Superior temporal gyrus (tissue), 1 donor: ENCODE measurements around the gene PLCB4.
"Not testable (repeated sequence)": the region's sequence is repeated elsewhere in the genome, so short reads cannot be mapped to it uniquely, and the experiment has no call there.

Source experiments
- DNase-seq: peaks from one replicate; pipeline ENCODE4 v3.0.0-alpha.2; 2016; ENCODE audit errors: extremely low spot score

Gene PLCB4

DNA sequence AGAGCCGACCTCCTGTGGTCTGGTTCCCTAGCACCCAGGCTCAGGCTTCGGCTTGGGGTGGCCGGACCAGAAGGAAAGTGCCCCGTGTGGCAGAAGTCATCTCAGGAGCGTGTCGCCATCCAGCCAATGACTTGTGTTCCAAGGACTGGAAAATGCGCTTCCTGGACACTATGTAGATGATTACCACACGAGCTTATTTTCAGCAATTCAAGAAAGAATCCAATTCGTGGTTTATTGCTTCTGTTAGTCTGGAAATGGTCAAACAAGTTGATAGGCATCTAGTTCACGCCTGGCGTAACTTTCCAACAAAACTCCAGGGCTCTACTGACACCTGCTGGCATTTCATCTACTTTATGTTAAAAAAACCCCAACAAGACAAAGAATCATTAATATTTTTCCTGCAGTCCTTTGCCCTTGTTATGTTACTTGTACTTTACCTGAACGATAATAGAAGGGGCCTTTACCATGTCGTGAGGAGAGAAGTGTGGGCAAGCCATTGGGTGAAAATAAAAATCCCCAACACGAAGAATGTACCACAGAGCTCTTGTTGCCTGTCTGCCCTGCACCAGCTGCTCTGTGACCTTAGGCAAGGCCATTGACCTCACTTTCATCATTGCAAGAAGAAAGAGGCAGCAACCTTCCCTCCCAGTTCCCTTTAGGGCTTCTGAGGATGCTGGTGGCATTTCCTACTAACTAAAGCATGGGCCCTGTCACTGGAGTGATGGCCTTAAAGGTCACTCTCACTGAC, 290.8 kb downstream of the PLCB4 start:
- peak; percentile 78 for DNase-seq

DNA sequence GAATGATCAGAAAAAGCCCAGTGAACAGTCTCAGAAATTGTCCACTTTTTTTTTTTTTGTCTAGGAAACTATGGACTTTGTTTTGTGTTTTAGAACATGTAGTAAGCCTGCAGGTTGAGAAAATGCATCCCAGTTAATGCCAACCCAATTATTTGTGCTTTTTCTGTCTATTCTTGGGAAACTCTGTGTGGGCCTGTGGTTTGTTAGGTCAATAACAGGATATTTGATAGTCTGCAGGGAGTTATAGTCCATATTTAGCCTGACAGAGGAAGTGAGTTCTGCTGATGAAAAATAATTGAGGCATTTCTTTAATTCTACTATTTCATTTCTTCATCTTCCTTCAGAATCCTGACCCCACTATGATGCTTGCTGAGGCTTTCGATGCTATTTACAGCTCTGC, 291.5 kb downstream of the PLCB4 start:
- no peak for DNase-seq

DNA sequence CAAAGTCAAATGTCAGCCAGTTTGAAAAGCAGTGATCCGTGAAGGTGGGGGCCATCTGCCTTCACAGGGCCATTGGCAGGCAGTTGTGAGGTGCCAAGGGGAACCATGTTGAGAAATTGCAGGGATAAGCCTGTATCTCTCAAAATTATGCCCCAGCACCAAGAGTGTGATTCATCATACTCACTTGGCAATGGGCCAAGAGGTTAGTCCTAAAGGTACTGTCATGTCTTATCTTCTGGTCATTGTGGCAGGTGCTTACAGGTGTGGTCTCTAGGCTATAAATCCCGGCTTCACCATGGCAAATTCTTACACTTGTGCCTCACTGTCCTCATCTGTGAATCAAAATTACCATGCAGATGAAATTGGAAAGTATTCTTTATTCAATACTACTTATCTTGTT, 294.8 kb downstream of the PLCB4 start:
- no peak for DNase-seq

DNA sequence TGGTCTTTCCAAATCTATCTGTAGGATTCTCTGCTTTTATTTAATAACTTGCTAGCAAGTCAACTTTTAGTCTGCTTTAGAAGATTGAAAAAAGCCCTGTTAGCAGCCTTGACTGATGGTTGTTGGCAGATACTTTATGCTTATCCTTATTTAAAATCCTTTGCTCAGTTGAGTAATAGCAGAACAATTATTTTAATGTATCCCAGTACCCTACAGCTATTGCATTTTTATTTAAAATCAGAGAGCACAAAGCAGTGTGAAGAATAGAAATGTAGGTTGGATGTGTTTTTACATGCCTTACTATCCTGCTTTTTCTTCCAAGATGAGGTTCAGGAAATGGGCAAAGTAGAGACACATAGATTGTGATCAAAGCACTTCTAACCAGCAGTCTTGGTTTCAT, 298.4 kb downstream of the PLCB4 start:
- DNase-seq: no peak

GRCh38 chr20:9367746-9368145, 298.9 kb downstream of the PLCB4 start:
- no peak for DNase-seq

DNA sequence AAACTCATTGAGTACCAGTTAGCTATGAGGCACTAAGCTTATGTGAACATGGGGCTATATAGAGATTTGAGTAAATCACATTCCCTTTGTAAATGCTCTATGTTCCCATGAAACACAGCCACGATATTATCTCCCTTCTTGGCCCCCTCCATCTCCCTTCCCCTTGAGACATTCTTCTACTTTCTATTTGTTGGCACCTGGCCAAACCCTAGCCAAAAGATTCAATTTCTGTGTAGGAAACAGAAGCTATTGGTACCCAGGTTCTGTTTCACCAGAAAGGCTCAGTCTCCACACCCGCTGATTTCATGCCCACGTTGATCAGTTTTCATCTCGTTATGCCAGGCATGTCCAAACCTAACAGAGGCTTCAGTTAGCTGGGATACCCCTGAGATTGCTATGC, 300.0 kb downstream of the PLCB4 start:
- no peak for DNase-seq

DNA sequence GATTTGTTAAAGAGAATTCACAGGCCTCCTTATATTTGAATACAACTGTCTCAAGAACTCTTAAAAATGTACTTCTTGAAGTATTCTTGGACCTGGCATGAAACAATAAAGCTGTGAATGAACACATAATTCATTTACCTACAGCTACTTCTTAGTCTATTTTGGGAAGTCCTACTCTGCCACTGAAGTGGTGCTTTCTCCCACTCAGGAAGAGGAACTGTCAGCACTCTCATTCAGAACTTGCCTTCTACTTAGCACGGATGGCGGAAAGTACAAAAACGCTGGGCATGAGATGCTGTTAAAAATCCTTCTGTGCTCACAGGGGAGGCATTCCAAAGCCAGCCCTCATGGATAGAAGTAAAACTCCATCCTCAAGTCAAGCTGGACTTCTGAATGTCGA, 300.7 kb downstream of the PLCB4 start:
- DNase-seq: no peak

DNA sequence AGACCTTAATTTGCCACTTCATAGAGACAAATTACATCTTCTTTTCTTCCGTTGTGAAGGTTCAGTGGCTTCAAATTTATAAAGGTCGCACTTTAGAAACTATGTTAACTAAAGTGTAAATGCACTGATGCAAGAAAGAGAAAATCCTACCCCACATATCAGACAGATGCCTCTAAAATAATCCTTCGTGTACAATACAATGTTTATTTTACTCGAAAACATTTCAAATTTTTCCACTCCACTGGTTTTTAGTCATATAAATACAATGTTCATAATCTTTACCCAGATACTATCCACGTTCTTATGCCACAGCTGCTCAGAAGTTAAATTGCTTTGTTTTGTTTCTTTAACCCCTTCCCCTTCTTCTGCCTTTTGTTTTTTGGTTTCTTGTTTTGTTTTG, 305.2 kb downstream of the PLCB4 start:
- no peak for DNase-seq

GRCh38 chr20:9374480-9374879, 305.6 kb downstream of the PLCB4 start:
- no peak for DNase-seq

DNA sequence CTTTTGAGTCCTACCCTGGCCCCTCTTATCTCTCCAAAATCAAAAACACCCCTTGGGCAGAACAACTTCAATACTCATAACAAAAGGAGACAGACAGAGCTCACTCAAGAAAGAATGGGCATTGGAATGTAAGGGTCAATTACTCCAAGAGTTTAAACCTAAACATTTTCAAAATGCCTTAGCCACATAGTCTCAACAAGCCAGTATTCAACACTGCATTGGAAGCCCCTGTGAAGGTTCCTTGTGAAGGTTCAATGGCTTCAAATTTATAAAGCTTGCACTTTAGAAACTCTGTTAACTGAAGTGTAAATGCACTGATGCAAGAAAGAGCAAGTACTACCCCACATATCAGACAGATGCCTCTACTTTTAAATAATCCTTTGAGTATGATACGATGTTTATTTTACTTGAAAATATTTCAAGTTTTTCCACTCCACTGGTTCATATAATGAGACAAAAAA, 306.4 kb downstream of the PLCB4 start:
- no peak for DNase-seq

DNA sequence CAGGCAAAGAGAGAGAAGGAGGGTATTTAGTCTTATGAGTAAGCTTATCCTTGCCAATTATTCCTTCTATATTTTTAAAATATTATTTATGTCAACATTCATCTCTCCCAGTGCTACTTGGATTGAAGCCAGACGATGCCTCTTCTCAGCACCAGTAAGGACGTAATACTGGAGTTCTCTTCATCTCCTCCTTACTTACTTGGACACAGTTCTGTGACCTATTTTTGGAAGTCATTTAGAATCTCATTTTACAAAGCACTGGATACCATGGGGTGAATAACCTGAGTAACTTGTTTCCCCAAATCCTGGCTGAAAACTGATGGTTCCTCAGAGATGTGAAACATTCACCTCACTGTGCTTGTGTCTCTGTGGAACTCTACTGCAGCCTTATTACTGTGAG, 308.1 kb downstream of the PLCB4 start:
- no peak for DNase-seq

GRCh38 chr20:9385345-9386310, 316.7 kb downstream of the PLCB4 start:
- not testable (repeated sequence) for DNase-seq

DNA sequence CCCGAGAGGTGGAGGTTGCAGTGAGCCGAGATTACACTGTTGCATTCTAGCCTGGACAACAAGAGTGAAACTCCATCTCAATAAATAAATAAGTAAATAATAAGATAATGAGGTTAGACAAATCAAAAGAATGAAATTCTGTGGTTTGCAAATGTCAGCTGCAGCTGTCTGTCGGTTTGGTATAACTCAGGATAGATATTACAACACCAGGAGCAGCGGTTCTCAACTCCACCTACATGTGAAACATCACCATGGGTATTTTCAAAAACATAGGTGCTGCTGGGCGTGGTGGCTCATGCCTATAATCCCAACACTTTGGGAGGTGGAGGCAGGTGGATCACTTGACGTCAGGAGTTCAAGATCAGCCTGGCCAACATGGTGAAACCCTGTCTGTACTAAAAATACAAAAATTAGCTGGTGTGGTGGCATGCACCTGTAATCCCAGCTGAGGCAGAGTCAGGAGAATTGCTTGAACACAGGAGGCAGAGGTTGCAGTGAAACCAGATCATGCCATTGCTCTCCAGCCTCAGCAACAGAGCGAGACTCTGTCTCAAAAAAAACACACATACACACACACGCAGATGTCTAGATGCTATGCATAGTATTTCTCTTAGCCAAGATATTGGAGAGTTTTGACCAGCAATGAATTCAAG, 319.4 kb downstream of the PLCB4 start:
- no peak for DNase-seq

DNA sequence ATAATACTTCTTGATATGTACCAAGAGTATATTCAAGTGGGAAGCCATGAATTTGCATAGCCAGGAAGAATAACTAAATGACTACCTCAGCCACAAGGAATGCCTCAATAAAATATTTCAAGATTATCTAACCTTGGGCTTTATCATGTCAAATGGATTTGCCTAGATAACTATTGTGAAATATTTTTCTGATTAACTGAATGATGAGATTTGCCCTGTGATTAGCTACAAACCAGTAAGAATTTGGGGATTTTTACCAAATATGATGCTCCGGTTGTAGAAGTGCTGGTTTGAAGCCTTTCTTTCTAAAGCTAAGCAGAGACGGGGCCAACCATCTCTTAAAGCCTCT, 319.9 kb downstream of the PLCB4 start:
- no peak for DNase-seq

DNA sequence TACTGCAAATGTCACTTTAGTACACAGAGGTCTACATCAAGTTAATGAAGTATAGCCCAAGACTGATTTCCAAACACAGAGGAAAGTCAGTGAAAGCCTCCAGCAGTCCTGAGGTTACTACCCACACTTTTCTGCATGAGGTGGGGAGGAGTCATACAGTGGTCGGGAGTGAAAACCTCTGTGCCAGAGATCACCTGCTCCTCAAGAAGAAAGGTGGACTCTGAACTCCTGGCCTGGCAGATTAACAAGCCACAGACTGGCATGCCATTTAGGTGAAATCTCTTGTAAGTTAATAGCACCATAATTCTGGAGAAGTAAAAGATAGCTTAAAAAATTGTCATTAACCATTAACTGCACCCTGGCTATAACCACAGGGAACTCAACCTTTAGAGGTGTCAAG, 320.5 kb downstream of the PLCB4 start:
- no peak for DNase-seq

- no peak for DNase-seq
Measured at GRCh38 chr20:9390441-9390840, 321.6 kb downstream of the PLCB4 start.

- DNase-seq: peak; percentile 75
Measured at GRCh38 chr20:9392892-9393857, 324.3 kb downstream of the PLCB4 start.

GRCh38 chr20:9395971-9396370, 327.1 kb downstream of the PLCB4 start:
- DNase-seq: no peak

DNA sequence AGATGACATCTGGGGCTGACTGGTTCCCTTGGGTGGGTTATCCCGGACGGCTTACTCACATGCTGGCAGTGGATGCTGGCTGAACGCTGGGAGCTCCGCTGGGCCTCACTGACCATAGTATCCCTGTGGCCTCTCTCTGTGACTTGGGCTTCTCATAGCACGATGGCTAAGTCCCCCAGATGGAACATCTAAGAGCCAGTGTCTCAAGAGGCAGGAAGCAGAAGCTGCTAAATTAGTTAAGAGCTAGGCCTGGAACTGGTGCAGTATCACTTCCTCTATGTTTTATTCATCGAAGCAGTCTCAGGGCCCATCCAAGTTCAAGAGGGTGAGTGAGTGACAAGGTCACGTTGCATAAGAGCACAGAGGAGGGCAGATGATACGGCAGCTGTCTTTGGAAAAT, 329.0 kb downstream of the PLCB4 start:
- no peak for DNase-seq

GRCh38 chr20:9398882-9399281, 330.0 kb downstream of the PLCB4 start:
- no peak for DNase-seq

- no peak for DNase-seq
Measured at GRCh38 chr20:9399322-9399721, 330.4 kb downstream of the PLCB4 start.
